ENCODE measurements around the gene BCL2L15.

GRCh38 chr1:113856401-113856790 is 31.0 kb downstream of the BCL2L15 start:
- TF ChIP-seq CTCF (optimal IDR thresholded peaks at IDR 0.05 in 1 of 3, IDR thresholded peaks at IDR 0.05 in 1 of 3, conservative IDR thresholded peaks at IDR 0.05 in 1 of 3; ENCODE audit: extremely low read depth in 1 of 3, insufficient read depth in 2 of 3, low read length in 3 of 3) (no peak), EZH2 (IDR thresholded peaks at IDR 0.05; ENCODE audit: low read length) (no peak)
